H4 (cell line): ENCODE data around the gene SNED1. TPM values are rescaled to one million over a fixed set of nuclear protein-coding genes. Genes with fewer than 3 reads are reported as not detected.

Experiments used
- DNase-seq: peaks from one replicate; pipeline ENCODE4 v3.0.0-alpha.2; 2015; ENCODE audit warnings: low spot score
- total RNA-seq: library from RNA; depleted of rRNA; stranded (reverse); fragments of >200 nt; shearing (Covaris generic); gene quantifications from 2 replicates; pipeline ENCODE4 v1.2.3, GENCODE V29; 2014

The SNED1 gene
- total RNA-seq, 1 experiment from 2014 or later, result 1.7 TPM

- no peak for DNase-seq
Observed at GRCh38 chr2:241128266-241128665, 129.8 kb downstream of the SNED1 start.

GRCh38 chr2:241129086-241129871, 130.9 kb downstream of the SNED1 start:
- DNase-seq, result no peak

- no peak for DNase-seq
Observed at GRCh38 chr2:241130316-241130715, 131.9 kb downstream of the SNED1 start.

GRCh38 chr2:241131531-241131930, 133.1 kb downstream of the SNED1 start:
- DNase-seq, result no peak

GRCh38 chr2:241132538-241133435, 134.4 kb downstream of the SNED1 start:
- DNase-seq, result no peak

GRCh38 chr2:241133436-241133820, 135.0 kb downstream of the SNED1 start:
- DNase-seq, result no peak

GRCh38 chr2:241134711-241135110, 136.3 kb downstream of the SNED1 start:
- DNase-seq, result no peak

GRCh38 chr2:241135737-241136136, 137.3 kb downstream of the SNED1 start:
- DNase-seq, result no peak

- DNase-seq, result no peak
Observed at GRCh38 chr2:241136191-241136590, 137.8 kb downstream of the SNED1 start.

GRCh38 chr2:241136661-241137260, 138.3 kb downstream of the SNED1 start:
- DNase-seq, result no peak

- no peak for DNase-seq
Observed at GRCh38 chr2:241137276-241138190, 139.1 kb downstream of the SNED1 start.

GRCh38 chr2:241138471-241138870, 140.1 kb downstream of the SNED1 start:
- DNase-seq, result no peak

- DNase-seq, result no peak
Observed at GRCh38 chr2:241139531-241140444, 141.4 kb downstream of the SNED1 start.

- no peak for DNase-seq
Observed at GRCh38 chr2:241140445-241140840, 142.0 kb downstream of the SNED1 start.

- no peak for DNase-seq
Observed at GRCh38 chr2:241141214-241141770, 142.9 kb downstream of the SNED1 start.

GRCh38 chr2:241142063-241142462, 143.6 kb downstream of the SNED1 start:
- DNase-seq, result no peak

- no peak for DNase-seq
Observed at GRCh38 chr2:241142593-241142992, 144.2 kb downstream of the SNED1 start.
